ENCODE data around the gene NCAM2. TPM values are rescaled to one million over a fixed set of nuclear protein-coding genes. Genes with fewer than 3 reads are reported as not detected.

Gene NCAM2
- total and polyA plus RNA-seq, 2 donors (not counting 1 experiment from before 2014, with no cell fraction given) = 0.13 TPM; not detected in 1

GRCh38 chr21:21481239-21481638 lies 483.0 kb downstream of the NCAM2 start:
- Histone ChIP-seq H3K27me3 (replicated peaks in 1 of 4; ENCODE audit: control extremely low read depth in 1 of 4, control insufficient read depth in 3 of 4, insufficient read depth in 4 of 4, low read length in 3 of 4) (no peaks in the 10 kb centered on the region), H3K4me3 (ENCODE audit: control extremely low read depth in 1 of 5, extremely low read depth in 1 of 5, insufficient read depth in 1 of 5, low read depth in 2 of 5, low read length in 4 of 5) (no peak overlapping the region), H3K79me2 (ENCODE audit: control insufficient read depth, insufficient read depth, low read length) (no peaks in the 10 kb centered on the region), H3K9me3 (ENCODE audit: control extremely low read depth in 1 of 3, control insufficient read depth in 2 of 3, insufficient read depth in 1 of 3, low read length in 2 of 3) (no peaks in the 10 kb centered on the region), H3K4me1 (ENCODE audit: control insufficient read depth in 2 of 2, insufficient read depth in 2 of 2, low read length in 2 of 2) (no peaks in the 10 kb centered on the region), H3K27ac (ENCODE audit: low read length in 2 of 2) (no peak overlapping the region), H3K36me3 (replicated peaks in 1 of 2; ENCODE audit: control extremely low read depth in 1 of 2, control insufficient read depth in 1 of 2, extremely low read depth in 1 of 2, insufficient read depth in 2 of 2, low read length in 1 of 2) (no peaks in the 10 kb centered on the region), H3K4me2 (replicated peaks; ENCODE audit: low read depth, low read length, poor library complexity, severe bottlenecking) (no peak overlapping the region), H3K9ac (ENCODE audit: low read length) (no peak overlapping the region), H4K20me1 (ENCODE audit: control insufficient read depth, insufficient read depth, low read length, poor library complexity, severe bottlenecking) (no peaks in the 10 kb centered on the region), H2AFZ (ENCODE audit: insufficient read depth, low read depth, low read length, poor library complexity, severe bottlenecking) (no peak overlapping the region)
- POLR2A ChIA-PET = no interaction called here
- H3K4me1 Mint-ChIP-seq = no peaks in the 10 kb centered on the region
- no peak overlapping the region for H3K27ac Mint-ChIP-seq
- TF ChIP-seq CTCF (IDR thresholded peaks at IDR 0.05) (no peak), EZH2 (IDR thresholded peaks at IDR 0.05; ENCODE audit: borderline replicate concordance, insufficient read depth, low read depth, low read length, poor library complexity, severe bottlenecking) (no peak)
- DNase-seq = no peak
- no peak overlapping the region for H3K4me3 Mint-ChIP-seq
- CTCF ChIA-PET = no interaction called here
- H3K27me3 Mint-ChIP-seq = no peaks in the 10 kb centered on the region
- H3K9me3 Mint-ChIP-seq (ENCODE audit: insufficient read depth) = peaks cover 9% of the 10 kb centered on the region
- 96% methylated on average over 3 of the region's 3 CpGs for WGBS (ENCODE audit: insufficient coverage)
- intact Hi-C loops (cut with micrococcal nuclease) = no loop called here
- no peak for ATAC-seq (ENCODE audit: low read depth)

GRCh38 chr21:21508859-21509258 lies 510.6 kb downstream of the NCAM2 start:
- H3K36me3 ChIP-seq (replicated peaks in 1 of 2; ENCODE audit: control extremely low read depth in 1 of 2, control insufficient read depth in 1 of 2, extremely low read depth in 1 of 2, insufficient read depth in 2 of 2, low read length in 1 of 2) = no peaks in the 10 kb centered on the region
- H3K4me2 ChIP-seq (replicated peaks; ENCODE audit: low read depth, low read length, poor library complexity, severe bottlenecking) = no peak overlapping the region
- intact Hi-C loops (cut with micrococcal nuclease) = no loop called here
- Mint-ChIP-seq H3K9me3 (ENCODE audit: insufficient read depth) (no peaks in the 10 kb centered on the region), H3K27ac (no peak overlapping the region), H3K4me1 (no peaks in the 10 kb centered on the region), H3K4me3 (no peak overlapping the region), H3K27me3 (no peaks in the 10 kb centered on the region)
- H3K4me1 ChIP-seq (ENCODE audit: control insufficient read depth in 2 of 2, insufficient read depth in 2 of 2, low read length in 2 of 2) = no peaks in the 10 kb centered on the region
- ChIA-PET CTCF (no interaction called here), POLR2A (no interaction called here)
- no peak for ATAC-seq (ENCODE audit: low read depth)
- no peak overlapping the region for H3K4me3 ChIP-seq (ENCODE audit: control extremely low read depth in 1 of 5, extremely low read depth in 1 of 5, insufficient read depth in 1 of 5, low read depth in 2 of 5, low read length in 4 of 5)
- DNase-seq = no peak
- no peaks in the 10 kb centered on the region for H3K9me3 ChIP-seq (ENCODE audit: control extremely low read depth in 1 of 3, control insufficient read depth in 2 of 3, insufficient read depth in 1 of 3, low read length in 2 of 3)
- 100% methylated on average over 1 of the region's 6 CpGs for WGBS (ENCODE audit: insufficient coverage)
- no peaks in the 10 kb centered on the region for H3K79me2 ChIP-seq (ENCODE audit: control insufficient read depth, insufficient read depth, low read length)
- H3K27me3 ChIP-seq (replicated peaks in 1 of 4; ENCODE audit: control extremely low read depth in 1 of 4, control insufficient read depth in 3 of 4, insufficient read depth in 4 of 4, low read length in 3 of 4) = no peaks in the 10 kb centered on the region
- H2AFZ ChIP-seq (ENCODE audit: insufficient read depth, low read depth, low read length, poor library complexity, severe bottlenecking) = no peak overlapping the region
- no peak overlapping the region for H3K27ac ChIP-seq (ENCODE audit: low read length in 2 of 2)
- H3K9ac ChIP-seq (ENCODE audit: low read length) = no peak overlapping the region
- H4K20me1 ChIP-seq (ENCODE audit: control insufficient read depth, insufficient read depth, low read length, poor library complexity, severe bottlenecking) = no peaks in the 10 kb centered on the region
- no peak for TF ChIP-seq EZH2 (IDR thresholded peaks at IDR 0.05; ENCODE audit: borderline replicate concordance, insufficient read depth, low read depth, low read length, poor library complexity, severe bottlenecking)
- TF ChIP-seq CTCF (IDR thresholded peaks at IDR 0.05) = no peak
